ENCODE results near the gene PPP1R13B.

Gene PPP1R13B

DNA sequence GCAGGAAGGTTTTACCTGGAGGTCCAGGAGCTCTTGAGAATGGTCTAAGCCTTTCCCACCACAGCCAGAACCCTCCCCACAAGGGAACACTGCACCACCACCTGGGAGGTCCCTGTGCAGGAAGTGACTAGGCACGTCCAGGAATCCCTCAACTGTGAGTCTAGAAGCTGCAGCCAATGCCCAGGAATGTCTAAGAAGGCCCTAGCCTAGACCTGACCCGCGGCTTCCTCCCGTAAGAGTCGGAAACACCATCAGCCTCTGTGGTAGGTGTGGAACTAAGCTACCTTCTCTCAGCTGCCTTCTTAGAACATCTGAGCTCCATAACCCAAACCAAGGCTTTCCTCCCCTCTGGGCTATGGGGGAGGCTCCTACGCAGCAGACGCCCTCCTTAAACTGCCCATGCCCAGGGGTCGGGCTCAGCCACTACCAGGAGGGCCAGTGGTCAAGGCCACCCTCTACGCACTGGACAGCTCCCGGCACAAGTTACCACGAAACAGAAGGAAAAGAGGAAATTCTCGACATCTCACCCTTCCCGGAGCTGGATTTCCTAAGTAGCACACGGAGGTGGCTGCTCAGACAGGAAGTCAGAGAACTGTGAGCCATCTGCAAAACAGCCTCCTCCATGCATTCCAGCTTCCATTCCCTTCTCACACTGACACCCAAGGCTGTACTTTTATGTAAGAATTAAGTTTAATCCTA, 106.2 kb downstream of the PPP1R13B start:
- no peak for FAIRE-seq
- no peak for DNase-seq (ENCODE audit: insufficient read length, low spot score)
- TF ChIP-seq, protein P1, sequence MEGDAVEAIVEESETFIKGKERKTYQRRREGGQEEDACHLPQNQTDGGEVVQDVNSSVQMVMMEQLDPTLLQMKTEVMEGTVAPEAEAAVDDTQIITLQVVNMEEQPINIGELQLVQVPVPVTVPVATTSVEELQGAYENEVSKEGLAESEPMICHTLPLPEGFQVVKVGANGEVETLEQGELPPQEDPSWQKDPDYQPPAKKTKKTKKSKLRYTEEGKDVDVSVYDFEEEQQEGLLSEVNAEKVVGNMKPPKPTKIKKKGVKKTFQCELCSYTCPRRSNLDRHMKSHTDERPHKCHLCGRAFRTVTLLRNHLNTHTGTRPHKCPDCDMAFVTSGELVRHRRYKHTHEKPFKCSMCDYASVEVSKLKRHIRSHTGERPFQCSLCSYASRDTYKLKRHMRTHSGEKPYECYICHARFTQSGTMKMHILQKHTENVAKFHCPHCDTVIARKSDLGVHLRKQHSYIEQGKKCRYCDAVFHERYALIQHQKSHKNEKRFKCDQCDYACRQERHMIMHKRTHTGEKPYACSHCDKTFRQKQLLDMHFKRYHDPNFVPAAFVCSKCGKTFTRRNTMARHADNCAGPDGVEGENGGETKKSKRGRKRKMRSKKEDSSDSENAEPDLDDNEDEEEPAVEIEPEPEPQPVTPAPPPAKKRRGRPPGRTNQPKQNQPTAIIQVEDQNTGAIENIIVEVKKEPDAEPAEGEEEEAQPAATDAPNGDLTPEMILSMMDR (IDR thresholded peaks at IDR 0.05; ENCODE audit: insufficient read depth, missing control alignments): no peak

DNA sequence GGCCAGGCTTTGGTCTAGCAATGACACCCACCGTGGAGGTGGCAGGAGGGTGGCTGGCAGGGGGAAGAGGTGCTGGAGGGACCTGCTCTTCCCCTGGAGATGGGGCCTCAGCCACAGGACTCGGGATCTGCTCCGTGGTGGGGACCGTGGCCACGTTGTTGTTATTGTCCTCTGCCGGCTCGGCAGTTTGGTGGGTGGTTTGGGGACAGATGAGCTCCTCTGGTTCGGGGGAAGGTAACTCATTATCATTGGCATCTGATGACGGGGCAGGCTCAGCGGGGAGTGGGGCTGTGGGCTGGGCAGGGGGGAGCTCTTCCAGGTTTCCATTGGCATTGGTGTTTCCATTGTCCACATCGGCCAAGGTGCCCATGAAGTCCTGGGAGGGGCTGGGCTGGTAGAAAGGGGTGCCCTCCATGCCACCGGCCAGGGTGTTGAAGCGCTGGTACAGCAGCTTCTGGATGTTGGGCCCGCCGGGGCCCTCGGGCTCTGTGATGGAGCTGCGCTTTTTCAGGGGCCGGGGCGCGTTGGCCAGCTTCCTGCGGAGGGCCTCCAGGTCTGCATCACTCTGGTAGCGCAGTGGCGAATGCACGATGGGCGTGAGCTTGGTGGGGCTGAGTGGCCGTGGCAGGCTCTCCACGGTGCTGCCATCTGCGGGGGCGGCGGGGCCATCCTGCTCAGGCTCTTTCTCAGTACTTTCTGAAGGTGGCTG, 107.4 kb downstream of the PPP1R13B start:
- FAIRE-seq: no peak
- no peak for DNase-seq (ENCODE audit: insufficient read length, low spot score)

GRCh38 chr14:103739466-103739792, 107.9 kb downstream of the PPP1R13B start:
- TF ChIP-seq, protein P1 (IDR thresholded peaks at IDR 0.05; ENCODE audit: insufficient read depth, missing control alignments): no peak
- no peak for DNase-seq (ENCODE audit: insufficient read length, low spot score)
- no peak for FAIRE-seq

More for the DNA sequence above, 107.4 kb downstream of the PPP1R13B start:
- TF ChIP-seq, protein P1 (IDR thresholded peaks at IDR 0.05; ENCODE audit: insufficient read depth, missing control alignments): no peak

DNA sequence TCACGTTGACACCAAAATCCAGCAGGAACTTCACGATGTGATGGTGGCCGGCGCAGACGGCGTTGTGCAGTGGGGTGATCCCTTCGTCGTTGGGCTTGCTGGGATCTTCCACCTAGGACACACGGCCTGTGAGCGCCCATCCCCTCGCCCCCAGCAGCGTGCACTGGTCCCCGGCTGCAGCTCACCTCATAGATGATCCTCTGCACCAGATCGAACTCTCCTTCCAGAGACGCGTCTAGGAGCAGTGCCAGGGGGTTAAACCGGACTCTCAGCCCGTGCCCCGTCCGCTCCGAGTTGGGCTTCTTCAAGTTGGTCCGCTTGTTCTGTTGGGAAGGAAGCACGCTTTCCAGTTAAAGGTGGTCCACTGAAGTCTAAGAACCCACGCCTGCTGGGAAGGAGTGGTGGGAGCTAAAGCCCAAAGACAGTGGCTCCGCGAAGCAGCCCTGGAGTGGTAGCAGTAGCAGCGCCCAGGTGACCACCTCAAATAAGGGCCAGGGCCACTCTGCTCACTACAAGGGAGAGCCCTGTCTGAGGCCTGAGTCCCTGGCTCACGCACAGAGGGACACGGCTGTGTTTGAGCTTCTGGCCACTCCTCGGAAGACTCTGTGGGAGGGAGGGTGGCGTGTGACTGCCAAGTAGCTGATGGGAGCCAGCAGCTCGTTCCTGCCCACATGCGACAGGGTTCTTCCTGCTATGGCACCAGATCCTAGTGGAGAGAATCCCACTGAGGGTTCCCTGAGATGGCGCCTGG, 108.5 kb downstream of the PPP1R13B start:
- no peak for FAIRE-seq
- no peak for DNase-seq (ENCODE audit: insufficient read length, low spot score)
- TF ChIP-seq, protein P1 (IDR thresholded peaks at IDR 0.05; ENCODE audit: insufficient read depth, missing control alignments): no peak

DNA sequence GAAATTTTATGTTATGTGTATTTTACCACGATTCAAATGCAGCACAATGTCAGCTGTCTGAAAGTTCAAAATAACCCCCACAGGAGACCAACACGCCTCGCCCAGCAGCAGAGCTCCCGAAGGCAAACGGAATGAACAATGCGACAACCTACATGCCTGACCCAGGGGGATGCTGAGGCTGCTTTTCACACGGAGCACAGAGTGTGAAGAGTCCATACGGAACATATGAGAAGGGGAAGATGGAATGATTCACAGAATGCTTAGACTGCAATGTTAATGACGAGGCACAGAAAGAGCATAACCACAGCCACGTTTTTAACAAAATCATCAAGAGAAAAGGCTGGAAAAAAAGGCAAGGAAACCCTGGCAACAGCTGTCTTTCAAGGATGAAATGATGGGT, 109.2 kb downstream of the PPP1R13B start:
- TF ChIP-seq, protein P1 (IDR thresholded peaks at IDR 0.05; ENCODE audit: insufficient read depth, missing control alignments): no peak
- DNase-seq (ENCODE audit: insufficient read length, low spot score): no peak
- FAIRE-seq: no peak

DNA sequence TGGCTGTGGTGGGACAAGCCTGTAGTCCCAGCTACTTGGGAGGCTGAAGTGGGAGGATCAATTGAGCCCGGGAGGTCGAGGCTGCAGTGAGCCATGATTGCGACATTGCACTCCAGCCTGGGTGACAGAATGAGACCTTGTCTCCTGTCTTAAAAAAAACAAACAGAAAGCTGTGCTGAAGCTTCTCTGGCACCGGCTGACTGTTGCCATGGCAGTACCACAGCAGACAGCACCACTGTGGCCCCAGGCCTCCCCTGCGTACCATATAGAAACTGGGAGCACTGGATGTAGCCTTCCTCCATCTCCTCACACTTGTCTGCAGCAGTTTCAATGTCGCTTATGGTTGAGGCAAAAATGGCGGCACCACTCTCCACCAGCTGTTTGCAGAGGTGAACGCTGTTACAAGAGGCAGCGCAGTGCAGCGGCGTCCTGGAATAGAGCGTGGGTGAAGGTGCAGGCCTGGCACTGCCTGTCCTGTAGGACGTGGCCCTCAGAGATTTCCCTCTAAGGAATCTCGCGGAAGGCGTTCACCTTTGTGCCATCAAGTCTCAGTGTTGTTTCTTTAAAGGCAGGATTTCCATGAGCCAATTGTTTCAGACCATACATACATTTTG, 109.8 kb downstream of the PPP1R13B start:
- no peak for DNase-seq (ENCODE audit: insufficient read length, low spot score)
- TF ChIP-seq, protein P1 (IDR thresholded peaks at IDR 0.05; ENCODE audit: insufficient read depth, missing control alignments): no peak
- no peak for FAIRE-seq
